ENCODE results near the gene CACNB4. TPM values are rescaled to one million over a fixed set of nuclear protein-coding genes. Genes with fewer than 3 reads are reported as not detected.

CACNB4 gene
- polyA plus RNA-seq, 1 of the 3 experiments (the other 2 are of a cell fraction) = 0.18 TPM

GRCh38 chr2:152062125-152063091 is 36.4 kb downstream of the CACNB4 start:
- no peaks in the 10 kb centered on the region for H3K9me3 ChIP-seq
- TF ChIP-seq TEAD4 (IDR thresholded peaks at IDR 0.05; ENCODE audit: borderline replicate concordance, insufficient read depth) (no peak), GABPA (IDR thresholded peaks at IDR 0.05; ENCODE audit: low read depth) (no peak), REST (IDR thresholded peaks at IDR 0.05; ENCODE audit: low read depth, low read length) (no peak), JUND (IDR thresholded peaks at IDR 0.05) (no peak)
- ChIA-PET CTCF (interaction anchor here (0.7 to 2.4 kb wide), 3 partner anchors 9 to 37 kb away, joined by 4 to 9 read pairs (median 5); no protein-coding TSS in a partner anchor), POLR2A (no interaction called here)
- H3K27ac ChIP-seq (ENCODE audit: low read depth in 2 of 2, low read length in 1 of 2) = no peak overlapping the region
- WGBS (ENCODE audit: low lambda C conversion rate) = 63% methylated on average over 7 of the region's 7 CpGs
- no peak overlapping the region for H3K4me3 ChIP-seq (ENCODE audit: low read depth in 2 of 2, low read length in 1 of 2)
- no peaks in the 10 kb centered on the region for H3F3A ChIP-seq (replicated peaks; ENCODE audit: insufficient read depth)
- H3K36me3 ChIP-seq (replicated peaks in 1 of 2; ENCODE audit: control insufficient read depth in 1 of 2, insufficient read depth in 2 of 2, low read length in 1 of 2) = no peaks in the 10 kb centered on the region
- no peaks in the 10 kb centered on the region; the same call in 1 of the 2 replicates for H3K27me3 ChIP-seq (ENCODE audit: insufficient read depth)
- no peaks in the 10 kb centered on the region for H3K9me2 ChIP-seq
- no peak for DNase-seq
- no peaks in the 10 kb centered on the region for H3K79me2 ChIP-seq (ENCODE audit: insufficient read depth)
- H3K9ac ChIP-seq = no peak overlapping the region
- no peak overlapping the region for H2AFZ ChIP-seq (ENCODE audit: low read depth)
- H4K20me1 ChIP-seq (ENCODE audit: insufficient read depth) = no peaks in the 10 kb centered on the region
- peak overlapping the region; percentile 20; the same call in 1 of the 2 replicates for H3K4me2 ChIP-seq
- 0 out of 4 replicates have a peak, but pooled peaks cover 0 to 4% of the 10 kb centered on the region in 2 experiments for H3K4me1 ChIP-seq (ENCODE audit: control insufficient read depth in 1 of 2, insufficient read depth in 2 of 2, low read depth in 1 of 2, low read length in 1 of 2)

- no peak for TF ChIP-seq GATA2 (CRISPR knock-in tag; IDR thresholded peaks at IDR 0.05)
- TF ChIP-seq MEF2A (IDR thresholded peaks at IDR 0.05; ENCODE audit: borderline replicate concordance, low read depth) = no peak
- TF ChIP-seq FOXJ3 (CRISPR knock-in tag; IDR thresholded peaks at IDR 0.05) = no peak
- TF ChIP-seq MAX (IDR thresholded peaks at IDR 0.05; ENCODE audit: low read depth) = no peak
- no peak for TF ChIP-seq EZH2phosphoT487 (IDR thresholded peaks at IDR 0.05; ENCODE audit: borderline replicate concordance, low read depth)
- no peak for TF ChIP-seq USF2 (IDR thresholded peaks at IDR 0.05; ENCODE audit: borderline replicate concordance, low read depth, low read length)
- no peak for TF ChIP-seq GABPA (IDR thresholded peaks at IDR 0.05; ENCODE audit: low read depth)
- no peak for TF ChIP-seq RXRA (IDR thresholded peaks at IDR 0.05; ENCODE audit: borderline replicate concordance, low read depth)
- ChIA-PET CTCF (interaction anchor here (1.7 kb wide), 1 partner anchor 25 kb away, joined by 5 read pairs; no protein-coding TSS in a partner anchor), POLR2A (no interaction called here)
- H3K4me3 ChIP-seq (ENCODE audit: low read depth in 2 of 2, low read length in 1 of 2) = no peak overlapping the region
- no peaks in the 10 kb centered on the region for H3F3A ChIP-seq (replicated peaks; ENCODE audit: insufficient read depth)
- no peak for DNase-seq
- 50% methylated on average over 1 of the region's 1 CpG for WGBS (ENCODE audit: low lambda C conversion rate)
- H3K27ac ChIP-seq (ENCODE audit: low read depth in 2 of 2, low read length in 1 of 2) = no peak overlapping the region
- H3K9ac ChIP-seq = no peak overlapping the region
- 0 out of 4 replicates have a peak, but pooled peaks cover 0 to 4% of the 10 kb centered on the region in 2 experiments for H3K4me1 ChIP-seq (ENCODE audit: control insufficient read depth in 1 of 2, insufficient read depth in 2 of 2, low read depth in 1 of 2, low read length in 1 of 2)
- no peaks in the 10 kb centered on the region for H4K20me1 ChIP-seq (ENCODE audit: insufficient read depth)
- H3K9me2 ChIP-seq = no peaks in the 10 kb centered on the region
- H3K27me3 ChIP-seq (ENCODE audit: insufficient read depth) = no peaks in the 10 kb centered on the region; the same call in 1 of the 2 replicates
- H3K36me3 ChIP-seq (replicated peaks in 1 of 2; ENCODE audit: control insufficient read depth in 1 of 2, insufficient read depth in 2 of 2, low read length in 1 of 2) = no peaks in the 10 kb centered on the region
- no peak overlapping the region for H3K4me2 ChIP-seq
- no peaks in the 10 kb centered on the region for H3K9me3 ChIP-seq
- H2AFZ ChIP-seq (ENCODE audit: low read depth) = no peak overlapping the region
- H3K79me2 ChIP-seq (ENCODE audit: insufficient read depth) = no peaks in the 10 kb centered on the region
Observed at GRCh38 chr2:152061383-152061782, 37.5 kb downstream of the CACNB4 start.

Data from SK-N-SH (cell line).